NB4 (cell line): ENCODE data around the gene GPC3.

Experiments
- CTCF ChIP-seq: IDR thresholded peaks from one replicate; pipeline ENCODE4 v1.5.1; 2012; ENCODE audit warnings: low read depth, low read length
- MAX ChIP-seq: IDR thresholded peaks from 2 replicates; pipeline ENCODE4 v1.6.1; 2011; ENCODE audit warnings: low read depth, low read length
- MYC ChIP-seq: IDR thresholded peaks from 2 replicates; pipeline ENCODE4 v1.6.1; 2011; ENCODE audit warnings: low read depth, low read length
- POLR2A ChIP-seq: IDR thresholded peaks from 2 replicates; pipeline ENCODE4 v1.6.1; 2011; ENCODE audit warnings: mild to moderate bottlenecking; ENCODE audit not compliant: insufficient read length; ENCODE audit errors: extremely low read depth

- TF ChIP-seq CTCF (no peak), POLR2A (no peak), MAX (no peak), MYC (no peak)
Observed at GRCh38 chrX:133669214-133669613, 316.2 kb downstream of the GPC3 start.
